ENCODE results near the gene ZNF605. TPM values are rescaled to one million over a fixed set of nuclear protein-coding genes. Genes with fewer than 3 reads are reported as not detected.
"Not testable (repeated sequence)": the region's sequence is repeated elsewhere in the genome, so short reads cannot be mapped to it uniquely, and the experiment has no call there.

The ZNF605 gene
- total RNA-seq, 1 experiment from 2014 or later = 8.6 TPM

DNA sequence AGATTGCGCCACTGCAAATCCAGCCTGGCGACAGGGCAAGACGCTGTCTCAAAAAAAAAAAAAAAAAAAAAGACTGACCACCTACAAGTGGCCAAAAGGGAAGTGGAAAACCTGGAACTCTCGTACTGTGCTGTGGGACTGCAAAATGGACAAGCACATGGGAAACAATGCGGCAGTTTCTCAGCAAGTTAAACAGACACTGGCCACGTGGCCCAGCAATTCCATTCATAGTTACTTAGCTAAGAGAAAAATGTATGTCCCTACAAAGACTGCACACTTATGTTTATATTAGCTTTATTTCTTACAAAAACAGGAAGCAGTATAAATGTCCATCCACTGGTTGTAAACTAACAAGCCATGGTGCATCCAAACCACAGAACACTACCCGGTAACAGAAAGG lies 74.3 kb downstream of the ZNF605 start:
- H3F3A ChIP-seq (ENCODE audit: low read length, unreplicated experiment) = no peaks in the 10 kb centered on the region
- no peak overlapping the region for H3K9ac ChIP-seq (ENCODE audit: low read length)
- POLR2A ChIA-PET (ENCODE audit: unreplicated experiment) = no interaction called here
- TF ChIP-seq, protein P1, sequence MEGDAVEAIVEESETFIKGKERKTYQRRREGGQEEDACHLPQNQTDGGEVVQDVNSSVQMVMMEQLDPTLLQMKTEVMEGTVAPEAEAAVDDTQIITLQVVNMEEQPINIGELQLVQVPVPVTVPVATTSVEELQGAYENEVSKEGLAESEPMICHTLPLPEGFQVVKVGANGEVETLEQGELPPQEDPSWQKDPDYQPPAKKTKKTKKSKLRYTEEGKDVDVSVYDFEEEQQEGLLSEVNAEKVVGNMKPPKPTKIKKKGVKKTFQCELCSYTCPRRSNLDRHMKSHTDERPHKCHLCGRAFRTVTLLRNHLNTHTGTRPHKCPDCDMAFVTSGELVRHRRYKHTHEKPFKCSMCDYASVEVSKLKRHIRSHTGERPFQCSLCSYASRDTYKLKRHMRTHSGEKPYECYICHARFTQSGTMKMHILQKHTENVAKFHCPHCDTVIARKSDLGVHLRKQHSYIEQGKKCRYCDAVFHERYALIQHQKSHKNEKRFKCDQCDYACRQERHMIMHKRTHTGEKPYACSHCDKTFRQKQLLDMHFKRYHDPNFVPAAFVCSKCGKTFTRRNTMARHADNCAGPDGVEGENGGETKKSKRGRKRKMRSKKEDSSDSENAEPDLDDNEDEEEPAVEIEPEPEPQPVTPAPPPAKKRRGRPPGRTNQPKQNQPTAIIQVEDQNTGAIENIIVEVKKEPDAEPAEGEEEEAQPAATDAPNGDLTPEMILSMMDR (conservative IDR thresholded peaks at IDR 0.05; ENCODE audit: low read depth, low read length) = no peak
- TF ChIP-seq EZH2phosphoT487 (IDR thresholded peaks at IDR 0.05; ENCODE audit: borderline replicate concordance, low read length) = no peak
- TF ChIP-seq EZH2 (IDR thresholded peaks at IDR 0.05; ENCODE audit: low read length, unreplicated experiment) = no peak
- peaks cover 39% of the 10 kb centered on the region for H3K79me2 ChIP-seq (ENCODE audit: low read length)
- H2AFZ ChIP-seq (ENCODE audit: low read length) = no peak overlapping the region
- peaks cover 21% of the 10 kb centered on the region; the same call in 1 of the 2 replicates for H3K36me3 ChIP-seq (ENCODE audit: low read depth, low read length)
- H3K4me1 ChIP-seq (ENCODE audit: insufficient read depth, low read length) = 0 out of 2 replicates have a peak, but pooled peaks cover 6% of the 10 kb centered on the region
- no peak overlapping the region for H3K27ac ChIP-seq (ENCODE audit: low read length)
- DNase-seq (no peak), ATAC-seq (no peak)
- no peaks in the 10 kb centered on the region for H4K20me1 ChIP-seq (ENCODE audit: low read length)
- H3K4me3 ChIP-seq (ENCODE audit: low read length) = no peak overlapping the region
- intact Hi-C loops (cut with micrococcal nuclease) = no loop called here
- H3K9me3 ChIP-seq (ENCODE audit: low read length) = no peaks in the 10 kb centered on the region
- BruUV-seq (replicated peaks) = no TSS peak
- CTCF ChIA-PET = no interaction called here
- no peaks in the 10 kb centered on the region for H3K9me2 ChIP-seq (replicated peaks; ENCODE audit: low read length)
- no peaks in the 10 kb centered on the region for H3K27me3 ChIP-seq (ENCODE audit: low read length)
- H3K4me2 ChIP-seq (ENCODE audit: low read length) = no peak overlapping the region

DNA sequence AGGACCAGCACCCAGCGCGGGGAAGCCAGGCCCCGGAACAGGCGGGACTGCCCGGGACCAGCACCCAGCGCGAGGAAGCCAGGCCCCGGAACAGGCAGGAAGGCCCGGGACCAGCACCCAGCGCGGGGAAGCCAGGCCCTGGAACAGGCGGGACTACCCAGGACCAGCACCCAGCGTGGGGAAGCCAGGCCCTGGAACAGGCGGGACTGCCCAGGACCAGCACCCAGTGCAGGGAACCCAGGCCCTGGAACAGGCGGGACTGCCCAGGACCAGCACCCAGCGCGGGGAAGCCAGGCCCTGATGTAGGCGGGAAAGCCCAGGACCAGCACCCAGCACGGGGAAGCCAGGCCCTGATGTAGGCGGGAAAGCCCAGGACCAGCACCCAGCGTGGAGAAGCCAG lies 81.5 kb downstream of the ZNF605 start:
- H3K9ac ChIP-seq (ENCODE audit: low read length); POLR2A ChIA-PET (ENCODE audit: unreplicated experiment); H3K9me3 ChIP-seq (ENCODE audit: low read length); intact Hi-C loops (cut with micrococcal nuclease); ATAC-seq; H3K9me2 ChIP-seq (replicated peaks; ENCODE audit: low read length); CTCF ChIA-PET; H3F3A ChIP-seq (ENCODE audit: low read length, unreplicated experiment); H3K4me2 ChIP-seq (ENCODE audit: low read length); H2AFZ ChIP-seq (ENCODE audit: low read length); H3K4me3 ChIP-seq (ENCODE audit: low read length); BruUV-seq (replicated peaks); H3K27me3 ChIP-seq (ENCODE audit: low read length); H3K79me2 ChIP-seq (ENCODE audit: low read length); DNase-seq; H3K4me1 ChIP-seq (ENCODE audit: insufficient read depth, low read length); H4K20me1 ChIP-seq (ENCODE audit: low read length); H3K27ac ChIP-seq (ENCODE audit: low read length): not testable (repeated sequence)
- peaks cover 23% of the 10 kb centered on the region for H3K36me3 ChIP-seq (ENCODE audit: low read depth, low read length)

DNA sequence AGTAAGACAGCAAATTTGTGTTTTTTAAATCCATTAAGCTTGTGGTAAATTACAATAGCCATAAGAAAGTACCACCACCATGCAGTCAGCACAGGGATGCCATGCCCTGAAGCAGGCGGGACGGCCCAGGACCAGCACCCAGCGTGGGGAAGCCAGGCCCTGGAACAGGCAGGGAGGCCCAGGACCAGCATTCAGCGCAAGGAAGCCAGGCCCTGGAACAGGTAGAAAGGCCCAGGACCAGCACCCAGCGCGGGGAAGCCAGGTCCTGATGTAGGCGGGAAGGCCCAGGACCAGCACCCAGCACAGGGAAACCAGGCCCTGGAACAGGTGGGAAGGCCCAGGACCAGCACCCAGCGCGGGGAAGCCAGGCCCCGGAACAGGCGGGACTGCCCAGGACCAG lies 81.9 kb downstream of the ZNF605 start:
- no peak overlapping the region for H2AFZ ChIP-seq (ENCODE audit: low read length)
- intact Hi-C loops (cut with micrococcal nuclease) = no loop called here
- no peaks in the 10 kb centered on the region for H3K9me2 ChIP-seq (replicated peaks; ENCODE audit: low read length)
- DNase-seq = no peak
- no TSS peak for BruUV-seq (replicated peaks)
- no peak overlapping the region for H3K27ac ChIP-seq (ENCODE audit: low read length)
- ATAC-seq = no peak
- H3K4me2 ChIP-seq (ENCODE audit: low read length) = no peak overlapping the region
- H3F3A ChIP-seq (ENCODE audit: low read length, unreplicated experiment) = no peaks in the 10 kb centered on the region
- H3K4me1 ChIP-seq (ENCODE audit: insufficient read depth, low read length) = no peaks in the 10 kb centered on the region
- H3K4me3 ChIP-seq (ENCODE audit: low read length) = no peak overlapping the region
- ChIA-PET POLR2A (ENCODE audit: unreplicated experiment) (no interaction called here), CTCF (no interaction called here)
- H3K27me3 ChIP-seq (ENCODE audit: low read length) = no peaks in the 10 kb centered on the region
- H3K9ac ChIP-seq (ENCODE audit: low read length) = no peak overlapping the region
- H4K20me1 ChIP-seq (ENCODE audit: low read length) = no peaks in the 10 kb centered on the region
- TF ChIP-seq, protein P1 (conservative IDR thresholded peaks at IDR 0.05; ENCODE audit: low read depth, low read length) = no peak
- no peak for TF ChIP-seq EZH2 (IDR thresholded peaks at IDR 0.05; ENCODE audit: low read length, unreplicated experiment)
- TF ChIP-seq EZH2phosphoT487 (IDR thresholded peaks at IDR 0.05; ENCODE audit: borderline replicate concordance, low read length) = no peak
- no peaks in the 10 kb centered on the region for H3K9me3 ChIP-seq (ENCODE audit: low read length)
- no peaks in the 10 kb centered on the region for H3K79me2 ChIP-seq (ENCODE audit: low read length)
- H3K36me3 ChIP-seq (ENCODE audit: low read depth, low read length) = peaks cover 27% of the 10 kb centered on the region

Data from PC-3 (cell line).